GM21526 (cell line): ENCODE measurements around the gene TMEM18.

Experiments
- ATAC-seq: cut with Tn5 transposase; IDR thresholded peaks from one replicate; pipeline ENCODE4 v1.9.1; 2021; ENCODE audit warnings: moderate library complexity; ENCODE audit not compliant: unreplicated experiment, low FRiP score

The TMEM18 gene

GRCh38 chr2:623130-623922 is 53.9 kb downstream of the TMEM18 start:
- no peak for ATAC-seq

GRCh38 chr2:622357-622756 is 54.8 kb downstream of the TMEM18 start:
- ATAC-seq = no peak

GRCh38 chr2:621303-622099 is 55.7 kb downstream of the TMEM18 start:
- no peak for ATAC-seq

- no peak for ATAC-seq
Measured at GRCh38 chr2:620471-621302, 56.5 kb downstream of the TMEM18 start.

- no peak for ATAC-seq
Measured at GRCh38 chr2:620004-620403, 57.2 kb downstream of the TMEM18 start.

GRCh38 chr2:618422-618990 is 58.7 kb downstream of the TMEM18 start:
- ATAC-seq = no peak

- no peak for ATAC-seq
Measured at GRCh38 chr2:618005-618404, 59.2 kb downstream of the TMEM18 start.
